Trophoblast cell (in vitro differentiated cells and primary cell): ENCODE results near the gene SETD4.

Source experiments
- DNase-seq, 2 donors: peaks; one replicate each; pipeline ENCODE4 v3.0.0-alpha.2; 2016
- H2AFZ ChIP-seq: 2 replicates; pipeline ENCODE4 v1.6.1; 2013; ENCODE audit warnings: low read length, moderate library complexity, mild to moderate bottlenecking; ENCODE audit not compliant: insufficient read depth, poor library complexity
- H2AK5ac ChIP-seq: 2 replicates; pipeline ENCODE4 v1.6.1; 2013; ENCODE audit warnings: mild to moderate bottlenecking, low read length
- H2BK120ac ChIP-seq: 2 replicates; pipeline ENCODE4 v1.6.1; 2013; ENCODE audit warnings: low read length, mild to moderate bottlenecking, moderate library complexity; ENCODE audit not compliant: insufficient read depth, poor library complexity
- H2BK12ac ChIP-seq: 2 replicates; pipeline ENCODE4 v1.6.1; 2013; ENCODE audit warnings: mild to moderate bottlenecking, low read length, moderate library complexity
- H2BK5ac ChIP-seq: 2 replicates; pipeline ENCODE4 v1.6.1; 2013; ENCODE audit warnings: low read length, low read depth, moderate library complexity, mild to moderate bottlenecking; ENCODE audit not compliant: poor library complexity
- H3K14ac ChIP-seq: 2 replicates; pipeline ENCODE4 v1.6.1; 2013; ENCODE audit warnings: mild to moderate bottlenecking, low read length
- H3K18ac ChIP-seq: 2 replicates; pipeline ENCODE4 v1.6.1; 2013; ENCODE audit warnings: mild to moderate bottlenecking, low read length
- H3K23ac ChIP-seq: 2 replicates; pipeline ENCODE4 v1.6.1; 2013; ENCODE audit warnings: low read length
- H3K27ac ChIP-seq: 2 replicates; pipeline ENCODE4 v1.5.1; 2013; ENCODE audit warnings: low read depth, mild to moderate bottlenecking, inconsistent platforms, low read length, moderate library complexity
- H3K27me3 ChIP-seq: 2 replicates; pipeline ENCODE4 v1.6.1; 2013; ENCODE audit warnings: inconsistent platforms, mild to moderate bottlenecking, low read length, moderate library complexity; ENCODE audit not compliant: insufficient read depth
- H3K36me3 ChIP-seq, 2 experiments: 1 replicate in 1 of 2; 2 replicates in 1 of 2; pipeline ENCODE4 v1.6.1; 2013; ENCODE audit warnings: low read length in 2 of 2, mild to moderate bottlenecking in 2 of 2, moderate library complexity in 1 of 2; ENCODE audit not compliant: insufficient read depth in 2 of 2, control insufficient read depth in 1 of 2
- H3K4ac ChIP-seq: 2 replicates; pipeline ENCODE4 v1.6.1; 2013; ENCODE audit warnings: low read depth, mild to moderate bottlenecking, low read length, moderate library complexity
- H3K4me1 ChIP-seq, 2 experiments: 1 replicate in 1 of 2; 2 replicates in 1 of 2; pipeline ENCODE4 v1.6.1; 2013; ENCODE audit warnings: low read length in 2 of 2, mild to moderate bottlenecking in 2 of 2, moderate library complexity in 1 of 2; ENCODE audit not compliant: insufficient read depth in 2 of 2, control insufficient read depth in 1 of 2
- H3K4me2 ChIP-seq: 2 replicates; pipeline ENCODE4 v1.6.1; 2013; ENCODE audit warnings: inconsistent platforms, mild to moderate bottlenecking, low read length, moderate library complexity
- H3K4me3 ChIP-seq: 2 replicates; pipeline ENCODE4 v1.5.1; 2013; ENCODE audit warnings: mild to moderate bottlenecking, low read depth, low read length, inconsistent platforms
- H3K79me1 ChIP-seq: one replicate; pipeline ENCODE4 v1.6.1; 2013; ENCODE audit warnings: low read length
- H3K79me2 ChIP-seq: 2 replicates; pipeline ENCODE4 v1.6.1; 2013; ENCODE audit warnings: low read length, mild to moderate bottlenecking; ENCODE audit not compliant: control insufficient read depth, insufficient read depth, poor library complexity
- H3K9ac ChIP-seq: 2 replicates; pipeline ENCODE4 v1.6.1; 2013; ENCODE audit warnings: mild to moderate bottlenecking, low read length
- H3K9me3 ChIP-seq: 2 replicates; pipeline ENCODE4 v1.6.1; 2013; ENCODE audit warnings: low read depth, mild to moderate bottlenecking, control low read depth, inconsistent platforms, low read length; ENCODE audit not compliant: insufficient read depth
- H4K12ac ChIP-seq: 2 replicates; pipeline ENCODE4 v1.6.1; 2013; ENCODE audit warnings: low read depth, mild to moderate bottlenecking, low read length, moderate library complexity
- H4K8ac ChIP-seq: 2 replicates; pipeline ENCODE4 v1.6.1; 2013; ENCODE audit warnings: low read depth, mild to moderate bottlenecking, low read length, moderate library complexity
- H4K91ac ChIP-seq: one replicate; pipeline ENCODE4 v1.6.1; 2013; ENCODE audit warnings: low read depth, mild to moderate bottlenecking, low read length, moderate library complexity
- WGBS: extraction: QIAGEN DNeasy Blood & Tissue Kit; methylation state at CpG from one replicate; pipeline ENCODE4 v1.1.7; 2013; ENCODE audit warnings: missing lambda C conversion rate; ENCODE audit not compliant: insufficient read length, insufficient coverage; ENCODE audit errors: extremely low coverage; 5-methylcytosine and 5-hydroxymethylcytosine counted together

The SETD4 gene

GRCh38 chr21:36039861-36040260, 20.5 kb downstream of the SETD4 start:
- Histone ChIP-seq H3K79me1 (peaks cover 5% of the 10 kb centered on the region), H3K4me2 (no peak overlapping the region), H3K79me2 (peaks cover 3% of the 10 kb centered on the region), H2BK120ac (no peak overlapping the region), H4K91ac (no peak overlapping the region), H3K23ac (no peak overlapping the region), H4K12ac (no peak overlapping the region), H2BK5ac (no peak overlapping the region), H2AK5ac (no peak overlapping the region), H3K4me1 (peaks cover 4 to 7% of the 10 kb centered on the region in 2 experiments), H2AFZ (no peak overlapping the region), H3K27me3 (no peaks in the 10 kb centered on the region), H3K14ac (no peak overlapping the region), H3K36me3 (peaks cover 31 to 32% of the 10 kb centered on the region in 2 experiments), H3K18ac (peak overlapping the region; percentile 25), H3K4ac (no peak overlapping the region), H3K4me3 (no peak overlapping the region), H3K9ac (no peak overlapping the region), H2BK12ac (no peak overlapping the region), H3K9me3 (peaks cover 2% of the 10 kb centered on the region), H3K27ac (no peak overlapping the region), H4K8ac (no peak overlapping the region)
- DNase-seq = no peak
- WGBS = no CpG with 5 or more reads among the region's 6 CpGs

GRCh38 chr21:36038701-36039497, 21.4 kb downstream of the SETD4 start:
- H2BK120ac ChIP-seq = no peak overlapping the region
- H3K79me2 ChIP-seq = peaks cover 3% of the 10 kb centered on the region
- no peak overlapping the region for H3K18ac ChIP-seq
- no peak overlapping the region for H3K27ac ChIP-seq
- H2AFZ ChIP-seq = no peak overlapping the region
- H3K23ac ChIP-seq = no peak overlapping the region
- WGBS = no CpG with 5 or more reads among the region's 17 CpGs
- H3K36me3 ChIP-seq = peaks cover 22 to 30% of the 10 kb centered on the region in 2 experiments
- H3K9me3 ChIP-seq = peaks cover 2% of the 10 kb centered on the region
- no peak overlapping the region for H4K91ac ChIP-seq
- H3K27me3 ChIP-seq = no peaks in the 10 kb centered on the region
- no peak overlapping the region for H3K4me2 ChIP-seq
- no peak overlapping the region for H3K4ac ChIP-seq
- DNase-seq = no peak
- no peak overlapping the region for H3K4me3 ChIP-seq
- no peak overlapping the region for H4K8ac ChIP-seq
- H2BK5ac ChIP-seq = no peak overlapping the region
- no peak overlapping the region for H3K9ac ChIP-seq
- H3K79me1 ChIP-seq = peaks cover 11% of the 10 kb centered on the region
- no peak overlapping the region for H2BK12ac ChIP-seq
- no peak overlapping the region for H4K12ac ChIP-seq
- H3K14ac ChIP-seq = no peak overlapping the region
- no peak overlapping the region for H2AK5ac ChIP-seq
- H3K4me1 ChIP-seq = peaks cover 4 to 7% of the 10 kb centered on the region in 2 experiments

GRCh38 chr21:36035381-36035791, 24.9 kb downstream of the SETD4 start:
- Histone ChIP-seq H3K36me3 (peaks cover 18 to 22% of the 10 kb centered on the region in 2 experiments), H3K4me2 (no peak overlapping the region), H3K79me1 (peaks cover 22% of the 10 kb centered on the region), H3K79me2 (peaks cover 6% of the 10 kb centered on the region), H3K4me3 (no peak overlapping the region), H3K4ac (no peak overlapping the region), H4K8ac (peak overlapping the region; percentile 82), H2BK5ac (peak overlapping the region; percentile 89), H3K27ac (peak overlapping the region; percentile 88), H2BK12ac (peak overlapping the region; percentile 88), H2BK120ac (peak overlapping the region; percentile 85), H3K9me3 (peaks cover 6% of the 10 kb centered on the region), H3K4me1 (peaks cover 17 to 26% of the 10 kb centered on the region in 2 experiments), H3K14ac (peak overlapping the region; percentile 97), H4K12ac (no peak overlapping the region), H3K27me3 (no peaks in the 10 kb centered on the region), H3K18ac (no peak overlapping the region), H2AFZ (no peak overlapping the region), H2AK5ac (no peak overlapping the region), H4K91ac (peak overlapping the region; percentile 97), H3K23ac (no peak overlapping the region), H3K9ac (no peak overlapping the region)
- WGBS = no CpG with 5 or more reads among the region's 10 CpGs
- DNase-seq = no peak

GRCh38 chr21:36034211-36034913, 26.0 kb downstream of the SETD4 start:
- Histone ChIP-seq H3K14ac (peak overlapping the region; percentile 56), H3K9ac (no peak overlapping the region), H3K4me2 (no peak overlapping the region), H3K4me1 (peaks cover 19 to 26% of the 10 kb centered on the region in 2 experiments), H3K36me3 (peaks cover 15 to 17% of the 10 kb centered on the region in 2 experiments), H3K23ac (no peak overlapping the region), H4K8ac (peak overlapping the region; percentile 12), H3K4ac (peak overlapping the region; percentile 52), H3K18ac (peak overlapping the region; percentile 55), H3K27me3 (no peaks in the 10 kb centered on the region), H2BK5ac (peak overlapping the region; percentile 71), H3K79me1 (peaks cover 28% of the 10 kb centered on the region), H3K4me3 (no peak overlapping the region), H2BK120ac (peak overlapping the region; percentile 56), H2BK12ac (peak overlapping the region; percentile 67), H2AFZ (no peak overlapping the region), H2AK5ac (peak overlapping the region; percentile 40), H4K12ac (no peak overlapping the region), H3K79me2 (peaks cover 6% of the 10 kb centered on the region), H3K27ac (no peak overlapping the region), H4K91ac (peak overlapping the region; percentile 73), H3K9me3 (peaks cover 6% of the 10 kb centered on the region)
- WGBS = no CpG with 5 or more reads among the region's 16 CpGs
- no peak for DNase-seq
